ENCODE data around the gene LINGO3.

DNA sequence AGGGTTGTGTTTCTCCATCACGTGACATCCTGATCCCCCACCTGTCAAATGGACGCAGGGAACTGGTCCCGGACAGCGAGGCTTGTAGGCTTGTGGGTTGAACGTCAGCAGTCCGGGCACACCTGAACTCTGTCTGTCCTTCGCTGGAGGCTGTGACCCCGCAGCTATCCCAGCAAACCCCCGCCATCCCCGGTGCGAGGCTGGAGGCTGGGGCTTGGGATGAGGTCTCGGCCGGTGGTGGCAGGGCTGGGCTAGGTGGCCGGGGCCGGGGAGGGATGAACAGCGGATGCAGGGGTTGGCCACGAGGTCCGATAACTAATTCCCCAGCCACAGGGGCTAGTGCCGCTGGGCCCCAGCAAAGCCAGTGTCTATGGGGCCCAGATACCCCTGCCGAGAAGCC is 11.6 kb upstream of the LINGO3 start:
- TF ChIP-seq EZH2phosphoT487 (IDR thresholded peaks at IDR 0.05; ENCODE audit: insufficient read depth, low read depth) = no peak
- no peak for TF ChIP-seq EZH2 (IDR thresholded peaks at IDR 0.05; ENCODE audit: insufficient read depth, poor library complexity, severe bottlenecking)
